HepG2 (cell line): ENCODE data around the gene PSENEN. TPM values are rescaled to one million over a fixed set of nuclear protein-coding genes. Genes with fewer than 3 reads are reported as not detected.

Experiments
- AKAP8 ChIP-seq: sonication (generic); formaldehyde crosslinking; IDR thresholded peaks from 2 replicates; pipeline ENCODE4 v1.5.1; 2020; ENCODE audit warnings: mild to moderate bottlenecking, missing genetic modification reagents
- CHD2 ChIP-seq: IDR thresholded peaks from 2 replicates; pipeline ENCODE4 v1.6.1; 2011; ENCODE audit warnings: low read depth, low read length, improper control_type of control experiment
- DMAP1 ChIP-seq: IDR thresholded peaks from 2 replicates; pipeline ENCODE4 v1.6.1; 2016
- FOSL2 ChIP-seq: sonication (generic); formaldehyde crosslinking; IDR thresholded peaks from 2 replicates; pipeline ENCODE4 v1.4.0; 2020; ENCODE audit warnings: missing genetic modification reagents
- GATAD2A ChIP-seq: IDR thresholded peaks from 2 replicates; pipeline ENCODE4 v1.6.1; 2016
- HNRNPL ChIP-seq: fragments of 200-400 bp; formaldehyde crosslinking; IDR thresholded peaks from 2 replicates; pipeline ENCODE4 v1.6.1; 2017; ENCODE audit warnings: mild to moderate bottlenecking, low read depth, low read length
- HNRNPLL ChIP-seq: fragments of 200-400 bp; formaldehyde crosslinking; IDR thresholded peaks from 2 replicates; pipeline ENCODE4 v1.6.1; 2017; ENCODE audit warnings: mild to moderate bottlenecking, low read depth, low read length; ENCODE audit not compliant: poor library complexity, severe bottlenecking
- HOXD1 ChIP-seq: sonication (generic); formaldehyde crosslinking; IDR thresholded peaks from 2 replicates; pipeline ENCODE4 v1.5.0; 2020; ENCODE audit warnings: missing genetic modification reagents
- KLF16 ChIP-seq, 2 experiments: sonication (generic) in 1 of 2; formaldehyde crosslinking in 1 of 2; IDR thresholded peaks; 2 replicates each; pipeline versions ENCODE4 v1.6.1 to v1.8.0; 2016 to 2023; ENCODE audit warnings: missing genetic modification reagents in 2 of 2, missing compliant biosample characterization in 1 of 2
- MAFF ChIP-seq: IDR thresholded peaks from 2 replicates; pipeline ENCODE4 v1.6.1; 2011; ENCODE audit warnings: low read depth, low read length, improper control_type of control experiment
- PAX8 ChIP-seq: sonication (generic); formaldehyde crosslinking; IDR thresholded peaks from 2 replicates; pipeline ENCODE4 v1.8.0; 2022; ENCODE audit warnings: mild to moderate bottlenecking, missing genetic modification reagents, borderline replicate concordance
- PITX1 ChIP-seq: sonication (generic); formaldehyde crosslinking; IDR thresholded peaks from 2 replicates; pipeline ENCODE4 v1.5.1; 2020; ENCODE audit warnings: mild to moderate bottlenecking, missing genetic modification reagents
- SAP130 ChIP-seq: IDR thresholded peaks from 2 replicates; pipeline ENCODE4 v1.6.1; 2016; ENCODE audit warnings: low read depth
- SATB2 ChIP-seq: sonication (generic); formaldehyde crosslinking; IDR thresholded peaks from 2 replicates; pipeline ENCODE4 v1.5.0; 2020; ENCODE audit warnings: missing genetic modification reagents
- SOX5 ChIP-seq: IDR thresholded peaks from 2 replicates; pipeline ENCODE4 v1.6.1; 2016; ENCODE audit warnings: borderline replicate concordance
- SUZ12 ChIP-seq: fragments of 150-350 bp; IDR thresholded peaks from 2 replicates; pipeline ENCODE4 v1.6.1; 2014; ENCODE audit warnings: low read depth, low read length
- ZNF180 ChIP-seq: sonication (generic); formaldehyde crosslinking; IDR thresholded peaks from 2 replicates; pipeline ENCODE4 v1.4.0; 2020; ENCODE audit warnings: low read depth, missing genetic modification reagents, borderline replicate concordance
- ZNF547 ChIP-seq: sonication (generic); formaldehyde crosslinking; IDR thresholded peaks from 2 replicates; pipeline ENCODE4 v1.5.1; 2020; ENCODE audit warnings: mild to moderate bottlenecking, missing genetic modification reagents
- ZNF670 ChIP-seq: sonication (generic); formaldehyde crosslinking; IDR thresholded peaks from 2 replicates; pipeline ENCODE4 v1.8.0; 2022; ENCODE audit warnings: mild to moderate bottlenecking, missing genetic modification reagents, borderline replicate concordance
- ZNF7 ChIP-seq: IDR thresholded peaks from 2 replicates; pipeline ENCODE4 v1.6.1; 2016; ENCODE audit warnings: missing biosample characterization, missing genetic modification reagents
- ZNF891 ChIP-seq: sonication (generic); formaldehyde crosslinking; IDR thresholded peaks from 2 replicates; pipeline ENCODE4 v1.5.0; 2020; ENCODE audit warnings: mild to moderate bottlenecking, missing genetic modification reagents
- ZZZ3 ChIP-seq: sonication (generic); formaldehyde crosslinking; IDR thresholded peaks from 2 replicates; pipeline ENCODE4 v1.4.0; 2020; ENCODE audit warnings: missing genetic modification reagents, mild to moderate bottlenecking, borderline replicate concordance
- polyA plus RNA-seq, 8 experiments: library from polyadenylated mRNA; depleted of rRNA in 3 of 8; stranded (reverse) in 7 of 8; unstranded in 1 of 8; fragments of >200 nt; fragmentation: Illumina TruSeq in 4 of 8; extraction: Trizol in 4 of 8; gene quantifications; 2 replicates each; pipeline versions ENCODE4 v1.2.1 to v1.2.3, GENCODE V29; 2011 to 2016; ENCODE audit warnings: low read depth in 4 of 8, missing spikeins in 1 of 8, mixed read lengths in 1 of 8; ENCODE audit not compliant: insufficient read depth in 1 of 8
- total RNA-seq, 5 experiments: library from RNA; depleted of rRNA; stranded (reverse); fragments of >200 nt; fragmentation: Illumina TruSeq; extraction: Trizol; gene quantifications; 2 replicates each; pipeline ENCODE4 v1.2.3, GENCODE V29; 2016; ENCODE audit warnings: low read depth in 1 of 5
- TF ChIP-seq, protein P1 (sequence below): sonication (generic); formaldehyde crosslinking; IDR thresholded peaks from 2 replicates; pipeline ENCODE4 v1.9.0; 2021; ENCODE audit warnings: mild to moderate bottlenecking, missing genetic modification reagents
- TF ChIP-seq, protein P2 (sequence below): IDR thresholded peaks from 2 replicates; pipeline ENCODE4 v1.6.1; 2016; ENCODE audit warnings: control low read depth
- TF ChIP-seq, protein P3 (sequence below): sonication (generic); formaldehyde crosslinking; IDR thresholded peaks from 2 replicates; pipeline ENCODE4 v1.8.1; 2023; ENCODE audit warnings: missing genetic modification reagents, mild to moderate bottlenecking, borderline replicate concordance

PSENEN gene
- total and polyA plus RNA-seq, 2 of the 13 experiments (the other 11 are each of a cell fraction or from before 2014, with no cell fraction given), result 16.9 to 34.2 TPM

DNA sequence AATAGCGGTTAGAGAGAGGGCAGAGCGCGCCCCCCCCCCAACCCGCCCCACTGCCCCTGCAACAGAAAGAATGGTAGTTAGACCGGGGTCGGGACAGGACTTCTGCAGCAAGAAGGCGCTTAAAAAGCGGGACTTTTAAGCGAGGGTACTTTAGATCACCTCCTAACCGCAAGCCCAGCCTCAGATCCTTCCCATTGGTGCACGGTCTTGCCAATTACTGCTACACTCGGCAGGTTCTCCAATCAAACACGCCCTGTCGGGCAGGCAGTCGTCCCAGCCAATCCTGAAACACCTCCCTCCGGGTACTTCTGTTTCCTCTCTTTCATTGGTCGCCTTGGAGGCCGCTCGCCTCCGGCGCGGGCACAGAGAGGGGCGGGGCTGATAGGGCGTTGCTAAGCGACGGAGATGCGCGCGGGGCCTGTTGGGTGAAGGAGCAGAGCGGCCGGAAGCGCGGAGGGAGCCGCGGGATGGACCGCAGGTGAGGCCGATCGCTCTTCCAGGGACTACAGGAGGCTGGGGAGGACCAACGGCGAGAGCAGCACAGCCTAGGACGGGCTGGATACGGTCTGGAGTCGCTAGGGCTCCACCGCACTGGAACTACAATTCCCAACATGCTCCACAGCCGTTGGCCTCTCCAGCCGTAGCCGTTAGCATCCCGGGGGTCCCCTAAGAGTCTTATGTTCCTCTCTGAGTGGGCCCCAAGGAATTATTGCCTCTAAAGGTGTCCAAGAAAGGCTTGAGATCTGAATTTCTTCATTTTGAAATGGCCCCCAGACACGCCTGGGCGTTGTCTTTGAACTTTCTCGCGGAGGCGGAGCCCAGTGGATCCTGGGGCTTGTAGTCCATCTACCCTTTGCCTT, 12.5 kb downstream of the PSENEN start, which contains the start of gene PROSER3 (continued):
- TF ChIP-seq, protein P1, sequence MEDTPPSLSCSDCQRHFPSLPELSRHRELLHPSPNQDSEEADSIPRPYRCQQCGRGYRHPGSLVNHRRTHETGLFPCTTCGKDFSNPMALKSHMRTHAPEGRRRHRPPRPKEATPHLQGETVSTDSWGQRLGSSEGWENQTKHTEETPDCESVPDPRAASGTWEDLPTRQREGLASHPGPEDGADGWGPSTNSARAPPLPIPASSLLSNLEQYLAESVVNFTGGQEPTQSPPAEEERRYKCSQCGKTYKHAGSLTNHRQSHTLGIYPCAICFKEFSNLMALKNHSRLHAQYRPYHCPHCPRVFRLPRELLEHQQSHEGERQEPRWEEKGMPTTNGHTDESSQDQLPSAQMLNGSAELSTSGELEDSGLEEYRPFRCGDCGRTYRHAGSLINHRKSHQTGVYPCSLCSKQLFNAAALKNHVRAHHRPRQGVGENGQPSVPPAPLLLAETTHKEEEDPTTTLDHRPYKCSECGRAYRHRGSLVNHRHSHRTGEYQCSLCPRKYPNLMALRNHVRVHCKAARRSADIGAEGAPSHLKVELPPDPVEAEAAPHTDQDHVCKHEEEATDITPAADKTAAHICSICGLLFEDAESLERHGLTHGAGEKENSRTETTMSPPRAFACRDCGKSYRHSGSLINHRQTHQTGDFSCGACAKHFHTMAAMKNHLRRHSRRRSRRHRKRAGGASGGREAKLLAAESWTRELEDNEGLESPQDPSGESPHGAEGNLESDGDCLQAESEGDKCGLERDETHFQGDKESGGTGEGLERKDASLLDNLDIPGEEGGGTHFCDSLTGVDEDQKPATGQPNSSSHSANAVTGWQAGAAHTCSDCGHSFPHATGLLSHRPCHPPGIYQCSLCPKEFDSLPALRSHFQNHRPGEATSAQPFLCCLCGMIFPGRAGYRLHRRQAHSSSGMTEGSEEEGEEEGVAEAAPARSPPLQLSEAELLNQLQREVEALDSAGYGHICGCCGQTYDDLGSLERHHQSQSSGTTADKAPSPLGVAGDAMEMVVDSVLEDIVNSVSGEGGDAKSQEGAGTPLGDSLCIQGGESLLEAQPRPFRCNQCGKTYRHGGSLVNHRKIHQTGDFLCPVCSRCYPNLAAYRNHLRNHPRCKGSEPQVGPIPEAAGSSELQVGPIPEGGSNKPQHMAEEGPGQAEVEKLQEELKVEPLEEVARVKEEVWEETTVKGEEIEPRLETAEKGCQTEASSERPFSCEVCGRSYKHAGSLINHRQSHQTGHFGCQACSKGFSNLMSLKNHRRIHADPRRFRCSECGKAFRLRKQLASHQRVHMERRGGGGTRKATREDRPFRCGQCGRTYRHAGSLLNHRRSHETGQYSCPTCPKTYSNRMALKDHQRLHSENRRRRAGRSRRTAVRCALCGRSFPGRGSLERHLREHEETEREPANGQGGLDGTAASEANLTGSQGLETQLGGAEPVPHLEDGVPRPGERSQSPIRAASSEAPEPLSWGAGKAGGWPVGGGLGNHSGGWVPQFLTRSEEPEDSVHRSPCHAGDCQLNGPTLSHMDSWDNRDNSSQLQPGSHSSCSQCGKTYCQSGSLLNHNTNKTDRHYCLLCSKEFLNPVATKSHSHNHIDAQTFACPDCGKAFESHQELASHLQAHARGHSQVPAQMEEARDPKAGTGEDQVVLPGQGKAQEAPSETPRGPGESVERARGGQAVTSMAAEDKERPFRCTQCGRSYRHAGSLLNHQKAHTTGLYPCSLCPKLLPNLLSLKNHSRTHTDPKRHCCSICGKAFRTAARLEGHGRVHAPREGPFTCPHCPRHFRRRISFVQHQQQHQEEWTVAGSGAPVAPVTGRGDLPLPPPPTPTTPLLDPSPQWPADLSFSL (CRISPR knock-in tag), result no peak
- TF ChIP-seq HNRNPLL, result peak; percentile 44
- TF ChIP-seq SAP130 (CRISPR knock-in tag), result peak; percentile 87
- TF ChIP-seq SOX5 (CRISPR knock-in tag), result 0 out of 2 replicates have a peak, but pooled peaks have one; percentile 16
- TF ChIP-seq AKAP8 (CRISPR knock-in tag), result no peak
- peak; percentile 67; the same call in 1 of the 2 replicates for TF ChIP-seq DMAP1 (CRISPR knock-in tag)
- no peak for TF ChIP-seq MAFF
- TF ChIP-seq CHD2, result peak; percentile 75
- no peak for TF ChIP-seq HNRNPL
- peak; percentile 57; the same call in 1 of the 2 replicates for TF ChIP-seq PAX8 (CRISPR knock-in tag)
- TF ChIP-seq SATB2 (CRISPR knock-in tag), result no peak
- TF ChIP-seq ZNF891 (CRISPR knock-in tag), result peak; percentile 75; the same call in 1 of the 2 replicates
- TF ChIP-seq ZNF7 (CRISPR knock-in tag), result no peak
- no peak for TF ChIP-seq KLF16 (CRISPR knock-in tag; IDR thresholded peaks at IDR 0.05)
- TF ChIP-seq ZNF670, result no peak
- TF ChIP-seq HOXD1 (CRISPR knock-in tag), result no peak; the same call in 1 of the 2 replicates
- TF ChIP-seq, protein P2, sequence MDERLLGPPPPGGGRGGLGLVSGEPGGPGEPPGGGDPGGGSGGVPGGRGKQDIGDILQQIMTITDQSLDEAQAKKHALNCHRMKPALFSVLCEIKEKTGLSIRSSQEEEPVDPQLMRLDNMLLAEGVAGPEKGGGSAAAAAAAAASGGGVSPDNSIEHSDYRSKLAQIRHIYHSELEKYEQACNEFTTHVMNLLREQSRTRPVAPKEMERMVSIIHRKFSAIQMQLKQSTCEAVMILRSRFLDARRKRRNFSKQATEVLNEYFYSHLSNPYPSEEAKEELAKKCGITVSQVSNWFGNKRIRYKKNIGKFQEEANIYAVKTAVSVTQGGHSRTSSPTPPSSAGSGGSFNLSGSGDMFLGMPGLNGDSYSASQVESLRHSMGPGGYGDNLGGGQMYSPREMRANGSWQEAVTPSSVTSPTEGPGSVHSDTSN (CRISPR knock-in tag), result peak; percentile 93
- TF ChIP-seq SUZ12, result peak; percentile 40
- TF ChIP-seq, protein P3, sequence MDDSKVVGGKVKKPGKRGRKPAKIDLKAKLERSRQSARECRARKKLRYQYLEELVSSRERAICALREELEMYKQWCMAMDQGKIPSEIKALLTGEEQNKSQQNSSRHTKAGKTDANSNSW, result no peak
- no peak for TF ChIP-seq FOSL2 (CRISPR knock-in tag)
- TF ChIP-seq GATAD2A, result 0 out of 2 replicates have a peak, but pooled peaks have one; percentile 10
- TF ChIP-seq ZNF547 (CRISPR knock-in tag), result no peak
- no peak for TF ChIP-seq PITX1 (CRISPR knock-in tag)
- no peak for TF ChIP-seq ZZZ3 (CRISPR knock-in tag)
- TF ChIP-seq ZNF180 (CRISPR knock-in tag), result 0 out of 2 replicates have a peak, but pooled peaks have one; percentile 40
